BE2C (cell line): ENCODE measurements around the gene FPR3.

ENCODE experiments used
- DNase-seq: peaks from one replicate; pipeline ENCODE4 v3.0.0-alpha.2; 2020
- H3K27me3 ChIP-seq: fragments of 250-450 bp; sonication (Bioruptor Pico); 2 replicates; pipeline ENCODE4 v1.5.1; 2020; ENCODE audit warnings: mild to moderate bottlenecking
- H3K36me3 ChIP-seq: fragments of 250-450 bp; sonication (Bioruptor Pico); 2 replicates; pipeline ENCODE4 v1.5.1; 2020; ENCODE audit warnings: mild to moderate bottlenecking
- H3K4me1 ChIP-seq: fragments of 250-450 bp; sonication (Bioruptor Pico); 2 replicates; pipeline ENCODE4 v1.5.1; 2020
- H3K4me3 ChIP-seq: 2 replicates; pipeline ENCODE4 v1.5.1; 2011; ENCODE audit warnings: low read depth, low read length
- H3K9me3 ChIP-seq: fragments of 250-450 bp; sonication (Bioruptor Pico); 2 replicates; pipeline ENCODE4 v1.5.1; 2020
- CTCF ChIP-seq: IDR thresholded peaks from 2 replicates; pipeline ENCODE4 v1.5.1; 2012; ENCODE audit warnings: mild to moderate bottlenecking, low read depth, low read length

Gene FPR3

GRCh38 chr19:51754770-51755169, 40.2 kb upstream of the FPR3 start:
- Histone ChIP-seq H3K4me1 (no peaks in the 10 kb centered on the region), H3K27me3 (peaks cover 5% of the 10 kb centered on the region; the same call in 1 of the 2 replicates), H3K9me3 (no peaks in the 10 kb centered on the region), H3K36me3 (no peaks in the 10 kb centered on the region), H3K4me3 (no peak overlapping the region)
- TF ChIP-seq CTCF, result no peak
- no peak for DNase-seq

- Histone ChIP-seq H3K4me3 (no peak overlapping the region), H3K27me3 (peaks cover 2% of the 10 kb centered on the region; the same call in 1 of the 2 replicates), H3K36me3 (no peaks in the 10 kb centered on the region), H3K4me1 (no peaks in the 10 kb centered on the region), H3K9me3 (no peaks in the 10 kb centered on the region)
- no peak for TF ChIP-seq CTCF
- DNase-seq, result no peak
These were observed 39.4 kb upstream of the FPR3 start for GRCh38 chr19:51755571-51755970.

GRCh38 chr19:51760697-51761356, 34.1 kb upstream of the FPR3 start, which contains the start of gene FPR2:
Gene FPR2 (plus strand): TSS chr19:51761180. CDS start chr19:51768659, 7,479 bp downstream.
- H3K36me3 ChIP-seq, result no peaks in the 10 kb centered on the region
- no peak for TF ChIP-seq CTCF
- H3K27me3 ChIP-seq, result peaks cover 5% of the 10 kb centered on the region; the same call in 1 of the 2 replicates
- DNase-seq, result no peak
- no peaks in the 10 kb centered on the region for H3K9me3 ChIP-seq
- no peaks in the 10 kb centered on the region for H3K4me1 ChIP-seq
- no peak within 1 kb of the TSS for H3K4me3 ChIP-seq

GRCh38 chr19:51761696-51762095, 33.3 kb upstream of the FPR3 start:
- no peaks in the 10 kb centered on the region for H3K9me3 ChIP-seq
- no peaks in the 10 kb centered on the region for H3K36me3 ChIP-seq
- H3K4me3 ChIP-seq, result no peak overlapping the region
- no peak for DNase-seq
- H3K27me3 ChIP-seq, result peaks cover 8% of the 10 kb centered on the region; the same call in 1 of the 2 replicates
- no peaks in the 10 kb centered on the region for H3K4me1 ChIP-seq
- TF ChIP-seq CTCF, result no peak

- Histone ChIP-seq H3K4me3 (no peak overlapping the region), H3K9me3 (no peaks in the 10 kb centered on the region), H3K27me3 (peaks cover 14% of the 10 kb centered on the region; the same call in 1 of the 2 replicates), H3K36me3 (no peaks in the 10 kb centered on the region), H3K4me1 (no peaks in the 10 kb centered on the region)
- no peak for TF ChIP-seq CTCF
- DNase-seq, result no peak
These were observed 29.9 kb upstream of the FPR3 start for GRCh38 chr19:51765086-51765485.

GRCh38 chr19:51766461-51766860, 28.5 kb upstream of the FPR3 start:
- peaks cover 9% of the 10 kb centered on the region; the same call in 1 of the 2 replicates for H3K27me3 ChIP-seq
- TF ChIP-seq CTCF, result no peak
- no peaks in the 10 kb centered on the region for H3K4me1 ChIP-seq

More at GRCh38 chr19:51766461-51766860, 28.5 kb upstream of the FPR3 start:
- Histone ChIP-seq H3K9me3 (no peaks in the 10 kb centered on the region), H3K36me3 (no peaks in the 10 kb centered on the region), H3K4me3 (no peak overlapping the region)
- no peak for DNase-seq
